Measurements from ENCODE around the gene SNCA.

SNCA gene

GRCh38 chr4:89724716-89725115 is 112.2 kb downstream of the SNCA start:
- H3K79me2 ChIP-seq (ENCODE audit: insufficient read depth, low read length): no peaks in the 10 kb centered on the region
- H3K27me3 ChIP-seq (ENCODE audit: insufficient read depth, low read length): no peaks in the 10 kb centered on the region
- H3K4me2 ChIP-seq (ENCODE audit: low read length): no peak overlapping the region
- H3K4me3 ChIP-seq (ENCODE audit: low read depth, low read length, poor library complexity, severe bottlenecking): no peak overlapping the region
- no peaks in the 10 kb centered on the region for H4K20me1 ChIP-seq (ENCODE audit: insufficient read depth, low read length)
- H3F3A ChIP-seq (ENCODE audit: insufficient read depth, low read length): no peaks in the 10 kb centered on the region
- TF ChIP-seq EZH2 (IDR thresholded peaks at IDR 0.05; ENCODE audit: borderline replicate concordance, low read length): no peak
- TF ChIP-seq CTCF (IDR thresholded peaks at IDR 0.05; ENCODE audit: low read length): no peak
- H3K27ac ChIP-seq (ENCODE audit: low read depth, low read length, poor library complexity, severe bottlenecking): no peak overlapping the region
- H3K4me1 ChIP-seq (ENCODE audit: insufficient read depth, low read length, severe bottlenecking): no peaks in the 10 kb centered on the region
- H3K9ac ChIP-seq (ENCODE audit: low read length): no peak overlapping the region
- no peaks in the 10 kb centered on the region for H3K9me3 ChIP-seq (ENCODE audit: low read length)
- no peaks in the 10 kb centered on the region for H3K9me2 ChIP-seq (ENCODE audit: low read depth, low read length)
- H2AFZ ChIP-seq (ENCODE audit: low read length): no peak overlapping the region
- H3K36me3 ChIP-seq (ENCODE audit: insufficient read depth, low read length): no peaks in the 10 kb centered on the region

- H3K27ac ChIP-seq (ENCODE audit: low read depth, low read length, poor library complexity, severe bottlenecking): no peak overlapping the region
- no peaks in the 10 kb centered on the region for H3K36me3 ChIP-seq (ENCODE audit: insufficient read depth, low read length)
- H3K9me2 ChIP-seq (ENCODE audit: low read depth, low read length): no peaks in the 10 kb centered on the region
- no peak overlapping the region for H3K9ac ChIP-seq (ENCODE audit: low read length)
- TF ChIP-seq CTCF (IDR thresholded peaks at IDR 0.05; ENCODE audit: low read length): no peak
- TF ChIP-seq EZH2 (IDR thresholded peaks at IDR 0.05; ENCODE audit: borderline replicate concordance, low read length): no peak
- no peaks in the 10 kb centered on the region for H3K79me2 ChIP-seq (ENCODE audit: insufficient read depth, low read length)
- no peak overlapping the region for H3K4me3 ChIP-seq (ENCODE audit: low read depth, low read length, poor library complexity, severe bottlenecking)
- H3K4me2 ChIP-seq (ENCODE audit: low read length): no peak overlapping the region
- H3K27me3 ChIP-seq (ENCODE audit: insufficient read depth, low read length): no peaks in the 10 kb centered on the region
- H2AFZ ChIP-seq (ENCODE audit: low read length): no peak overlapping the region
- H3K9me3 ChIP-seq (ENCODE audit: low read length): no peaks in the 10 kb centered on the region
- no peaks in the 10 kb centered on the region for H3F3A ChIP-seq (ENCODE audit: insufficient read depth, low read length)
- H3K4me1 ChIP-seq (ENCODE audit: insufficient read depth, low read length, severe bottlenecking): no peaks in the 10 kb centered on the region
- H4K20me1 ChIP-seq (ENCODE audit: insufficient read depth, low read length): no peaks in the 10 kb centered on the region
Observed at GRCh38 chr4:89723096-89723495, 113.9 kb downstream of the SNCA start.

- no peaks in the 10 kb centered on the region for H3K4me1 ChIP-seq (ENCODE audit: insufficient read depth, low read length, severe bottlenecking)
- no peaks in the 10 kb centered on the region for H4K20me1 ChIP-seq (ENCODE audit: insufficient read depth, low read length)
- no peak overlapping the region for H2AFZ ChIP-seq (ENCODE audit: low read length)
- no peak overlapping the region for H3K9ac ChIP-seq (ENCODE audit: low read length)
- no peaks in the 10 kb centered on the region for H3K27me3 ChIP-seq (ENCODE audit: insufficient read depth, low read length)
- H3K27ac ChIP-seq (ENCODE audit: low read depth, low read length, poor library complexity, severe bottlenecking): no peak overlapping the region
- no peaks in the 10 kb centered on the region for H3K9me2 ChIP-seq (ENCODE audit: low read depth, low read length)
- no peaks in the 10 kb centered on the region for H3K9me3 ChIP-seq (ENCODE audit: low read length)
- TF ChIP-seq EZH2 (IDR thresholded peaks at IDR 0.05; ENCODE audit: borderline replicate concordance, low read length): no peak
- no peak for TF ChIP-seq CTCF (IDR thresholded peaks at IDR 0.05; ENCODE audit: low read length)
- no peaks in the 10 kb centered on the region for H3F3A ChIP-seq (ENCODE audit: insufficient read depth, low read length)
- no peaks in the 10 kb centered on the region for H3K79me2 ChIP-seq (ENCODE audit: insufficient read depth, low read length)
- no peak overlapping the region for H3K4me3 ChIP-seq (ENCODE audit: low read depth, low read length, poor library complexity, severe bottlenecking)
- H3K4me2 ChIP-seq (ENCODE audit: low read length): no peak overlapping the region
- H3K36me3 ChIP-seq (ENCODE audit: insufficient read depth, low read length): no peaks in the 10 kb centered on the region
Observed at GRCh38 chr4:89722517-89722916, 114.4 kb downstream of the SNCA start.
